ENCODE results near the gene SLC13A5. TPM values are rescaled to one million over a fixed set of nuclear protein-coding genes. Genes with fewer than 3 reads are reported as not detected.

The SLC13A5 gene
- total RNA-seq, 4 donors from 2014 or later, result 0.25 TPM; not detected in 3

GRCh38 chr17:6681671-6682070 is 31.5 kb downstream of the SLC13A5 start:
- DNase-seq (ENCODE audit: low spot score) (no peak), ATAC-seq (ENCODE audit: low FRiP score) (no peak)
- TF ChIP-seq CTCF (IDR thresholded peaks at IDR 0.05), result no peak

DNA sequence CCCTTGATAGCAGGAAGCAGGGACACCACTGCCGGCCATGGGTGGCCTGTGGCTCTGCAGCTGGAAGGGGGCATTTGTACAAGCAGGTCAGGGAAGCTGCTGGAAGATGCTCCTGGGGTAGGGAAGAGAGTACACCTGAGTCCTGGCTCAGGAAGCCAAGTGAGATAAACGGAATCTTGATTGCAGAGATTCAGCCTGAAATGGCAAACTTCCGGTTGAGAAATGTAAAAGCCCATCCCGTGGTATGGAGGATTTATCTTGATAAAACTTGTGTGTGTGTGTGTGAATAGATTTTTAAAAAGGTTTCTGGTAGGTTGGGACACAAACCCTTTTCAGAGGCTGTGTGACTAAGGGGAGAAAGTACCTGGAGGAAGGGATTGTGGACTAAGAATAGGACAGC is 32.0 kb downstream of the SLC13A5 start:
- ATAC-seq (ENCODE audit: low FRiP score) (no peak), DNase-seq (ENCODE audit: low spot score) (no peak)
- no peak for TF ChIP-seq CTCF (IDR thresholded peaks at IDR 0.05)

DNA sequence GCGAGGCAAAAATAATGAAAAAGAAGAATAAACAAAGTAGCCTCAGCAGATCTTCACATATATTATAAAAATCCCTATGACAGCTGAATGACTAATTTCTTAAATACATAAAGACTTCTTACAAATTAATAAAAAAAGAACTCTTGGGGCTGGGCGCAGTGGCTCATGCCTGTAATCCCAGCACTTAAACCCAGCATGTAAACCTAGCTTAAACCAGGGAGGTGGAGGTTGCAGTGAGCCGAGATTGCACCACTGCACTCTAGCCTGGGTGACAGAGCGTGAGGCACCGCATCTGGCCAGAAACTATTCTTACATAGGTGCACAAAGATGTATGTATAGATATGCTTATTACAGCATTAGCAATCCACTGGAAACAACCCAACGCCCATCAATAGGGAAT is 33.9 kb downstream of the SLC13A5 start:
- no peak for ATAC-seq (ENCODE audit: low FRiP score)
- DNase-seq (ENCODE audit: low spot score), result no peak
- TF ChIP-seq CTCF (IDR thresholded peaks at IDR 0.05), result no peak

- no peak for TF ChIP-seq CTCF (IDR thresholded peaks at IDR 0.05)
- DNase-seq (ENCODE audit: low spot score) (no peak), ATAC-seq (ENCODE audit: low FRiP score) (no peak)
These were observed 35.2 kb downstream of the SLC13A5 start for GRCh38 chr17:6677946-6678345.

GRCh38 chr17:6677158-6677831 is 35.9 kb downstream of the SLC13A5 start:
- ATAC-seq (ENCODE audit: low FRiP score), result no peak
- no peak for TF ChIP-seq CTCF (IDR thresholded peaks at IDR 0.05)

DNA sequence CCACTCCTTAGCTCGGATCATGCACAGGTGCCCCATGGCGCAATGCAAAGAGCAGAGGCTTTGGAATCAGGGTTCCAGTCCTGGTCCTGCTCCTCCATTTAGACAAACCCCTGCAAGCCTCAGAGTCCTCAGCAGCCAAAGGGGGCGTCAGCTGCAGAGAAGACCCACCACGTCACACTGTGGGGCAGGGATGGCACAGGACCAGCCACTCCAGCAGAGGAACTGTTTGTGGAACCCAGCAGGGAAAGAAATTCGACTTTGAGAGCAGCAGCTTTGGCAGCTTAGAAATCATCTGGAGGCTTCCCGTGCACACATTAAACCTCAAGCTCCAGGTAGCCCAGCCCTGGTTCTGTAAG is 36.4 kb downstream of the SLC13A5 start:
- ATAC-seq (ENCODE audit: low FRiP score) (no peak), DNase-seq (ENCODE audit: low spot score) (no peak)
- TF ChIP-seq CTCF (IDR thresholded peaks at IDR 0.05), result no peak

More at GRCh38 chr17:6677158-6677831, 35.9 kb downstream of the SLC13A5 start:
- DNase-seq (ENCODE audit: low spot score), result no peak

DNA sequence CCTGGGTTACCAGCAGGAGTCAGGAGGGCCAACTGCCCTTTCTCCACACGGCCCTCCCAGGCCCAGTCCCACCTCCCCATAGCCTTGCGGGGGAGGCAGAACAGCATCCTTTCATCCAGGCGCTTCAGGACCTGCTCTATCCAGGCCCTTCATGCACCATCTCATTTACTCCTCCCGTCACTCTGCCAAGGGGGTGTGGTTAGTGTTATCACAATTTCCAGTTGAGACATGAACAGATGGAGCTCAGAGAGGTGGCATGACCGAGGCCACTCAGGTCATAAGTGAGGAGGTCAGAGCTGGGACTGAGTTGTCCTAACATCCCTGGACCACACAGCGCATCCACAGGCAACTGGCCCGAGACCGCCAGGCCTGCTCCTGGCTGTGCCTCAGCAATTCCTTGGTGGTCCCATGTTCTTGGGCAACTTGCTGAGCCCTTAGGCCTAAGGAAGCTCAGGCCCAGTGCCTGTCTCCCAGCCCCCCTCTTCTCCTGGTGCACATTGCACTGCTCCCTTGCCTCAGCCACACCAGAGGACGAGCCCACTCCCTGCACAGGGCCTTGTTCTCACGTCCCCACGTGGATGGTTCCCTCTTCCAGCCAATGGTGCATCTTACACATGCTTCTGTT is 37.9 kb downstream of the SLC13A5 start:
- no peak for ATAC-seq (ENCODE audit: low FRiP score)
- TF ChIP-seq CTCF (IDR thresholded peaks at IDR 0.05), result no peak
- no peak for DNase-seq (ENCODE audit: low spot score)
